Cardiac fibroblast (primary cell): ENCODE data around the gene IL4R.
"Not testable (repeated sequence)": the region's sequence is repeated elsewhere in the genome, so short reads cannot be mapped to it uniquely, and the experiment has no call there.

Experiments used
- DNase-seq, 2 donors: peaks; one replicate each; pipeline versions ENCODE4 v3.0.0 to v3.0.0-alpha.2; 2010; ENCODE audit warnings: low read depth in 2 of 2
- H3K4me3 ChIP-seq, 2 donors: replicated peaks in 1 of 2; 1 replicate in 1 of 2; 2 replicates in 1 of 2; pipeline ENCODE4 v1.5.1; 2011; ENCODE audit warnings: low read depth in 2 of 2, low read length in 2 of 2, mild to moderate bottlenecking in 2 of 2, moderate library complexity in 1 of 2
- CTCF ChIP-seq: IDR thresholded peaks from one replicate; pipeline ENCODE4 v1.5.1; 2011; ENCODE audit warnings: low read depth, mild to moderate bottlenecking, low read length, inconsistent platforms

The IL4R gene

GRCh38 chr16:27287887-27288286, 25.9 kb upstream of the IL4R start:
- TF ChIP-seq CTCF = no peak
- no peak for DNase-seq

GRCh38 chr16:27288313-27288712, 25.5 kb upstream of the IL4R start:
- not testable (repeated sequence) for DNase-seq

More at GRCh38 chr16:27287887-27288286, 25.9 kb upstream of the IL4R start:
- H3K4me3 ChIP-seq = no peak overlapping the region

GRCh38 chr16:27289669-27290068, 24.1 kb upstream of the IL4R start:
- TF ChIP-seq CTCF = no peak
- no peak overlapping the region for H3K4me3 ChIP-seq
- no peak for DNase-seq

More at GRCh38 chr16:27288313-27288712, 25.5 kb upstream of the IL4R start:
- H3K4me3 ChIP-seq = not testable (repeated sequence)

GRCh38 chr16:27290562-27290961, 23.2 kb upstream of the IL4R start:
- H3K4me3 ChIP-seq = no peak overlapping the region
- TF ChIP-seq CTCF = no peak
- no peak for DNase-seq

- H3K4me3 ChIP-seq = no peak overlapping the region
- no peak for TF ChIP-seq CTCF
- DNase-seq = no peak
Observed at GRCh38 chr16:27291106-27291505, 22.7 kb upstream of the IL4R start.

- TF ChIP-seq CTCF = no peak
- DNase-seq = no peak
- H3K4me3 ChIP-seq = no peak overlapping the region
Observed at GRCh38 chr16:27291722-27292240, 22.0 kb upstream of the IL4R start.

GRCh38 chr16:27293343-27293742, 20.4 kb upstream of the IL4R start:
- no peak for TF ChIP-seq CTCF
- no peak for DNase-seq
- H3K4me3 ChIP-seq = no peak overlapping the region
